Lower leg skin (tissue), 3 donors: ENCODE results near the gene C14orf119.

Experiments used
- POLR2A ChIP-seq, 2 donors: fragments of 450-650 bp; IDR thresholded peaks; one replicate each; pipeline ENCODE4 v1.6.1; 2016 to 2017; ENCODE audit warnings: antibody characterized with exemption in 2 of 2, mild to moderate bottlenecking in 1 of 2, moderate library complexity in 1 of 2
- TF ChIP-seq, protein P1 (sequence below), 3 donors: fragments of 450-650 bp; IDR thresholded peaks; one replicate each; pipeline ENCODE4 v1.5.1; 2016; ENCODE audit warnings: antibody characterized with exemption in 3 of 3, mild to moderate bottlenecking in 3 of 3, moderate library complexity in 2 of 3

DNA sequence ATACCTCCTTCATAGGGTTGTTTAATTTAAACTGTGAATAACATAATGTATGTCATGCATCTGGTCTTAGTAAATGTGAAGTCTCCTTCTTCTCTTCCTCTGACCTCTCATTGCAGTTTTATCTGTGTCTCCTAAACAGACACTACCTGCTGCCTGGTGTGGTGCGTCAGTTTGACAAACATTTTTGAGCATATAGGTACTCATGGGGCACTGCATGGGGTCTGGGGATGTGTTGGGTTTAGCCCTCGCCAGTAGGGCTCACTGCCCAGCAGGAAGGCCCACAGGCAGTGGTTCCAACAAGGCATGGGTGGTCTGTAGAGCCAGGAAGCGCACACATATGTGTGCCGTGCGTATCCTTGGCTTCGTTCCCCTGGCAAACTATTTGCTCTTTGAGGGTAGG is 26.8 kb downstream of the C14orf119 start:
- no peak for TF ChIP-seq POLR2A (IDR thresholded peaks at IDR 0.05)
- TF ChIP-seq, protein P1, sequence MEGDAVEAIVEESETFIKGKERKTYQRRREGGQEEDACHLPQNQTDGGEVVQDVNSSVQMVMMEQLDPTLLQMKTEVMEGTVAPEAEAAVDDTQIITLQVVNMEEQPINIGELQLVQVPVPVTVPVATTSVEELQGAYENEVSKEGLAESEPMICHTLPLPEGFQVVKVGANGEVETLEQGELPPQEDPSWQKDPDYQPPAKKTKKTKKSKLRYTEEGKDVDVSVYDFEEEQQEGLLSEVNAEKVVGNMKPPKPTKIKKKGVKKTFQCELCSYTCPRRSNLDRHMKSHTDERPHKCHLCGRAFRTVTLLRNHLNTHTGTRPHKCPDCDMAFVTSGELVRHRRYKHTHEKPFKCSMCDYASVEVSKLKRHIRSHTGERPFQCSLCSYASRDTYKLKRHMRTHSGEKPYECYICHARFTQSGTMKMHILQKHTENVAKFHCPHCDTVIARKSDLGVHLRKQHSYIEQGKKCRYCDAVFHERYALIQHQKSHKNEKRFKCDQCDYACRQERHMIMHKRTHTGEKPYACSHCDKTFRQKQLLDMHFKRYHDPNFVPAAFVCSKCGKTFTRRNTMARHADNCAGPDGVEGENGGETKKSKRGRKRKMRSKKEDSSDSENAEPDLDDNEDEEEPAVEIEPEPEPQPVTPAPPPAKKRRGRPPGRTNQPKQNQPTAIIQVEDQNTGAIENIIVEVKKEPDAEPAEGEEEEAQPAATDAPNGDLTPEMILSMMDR (IDR thresholded peaks at IDR 0.05): no peak
